HFFc6 (cell line): ENCODE data around the gene ZNF619. TPM values are rescaled to one million over a fixed set of nuclear protein-coding genes. Genes with fewer than 3 reads are reported as not detected.

Experiments
- DNase-seq: peaks from one replicate; pipeline ENCODE4 v3.0.0-alpha.2; 2018
- H3K27ac Mint-ChIP-seq: 2 replicates; pipeline ENCODE4 v1.8.0; 2020; ENCODE audit warnings: mild to moderate bottlenecking, mixed read lengths
- H3K27me3 Mint-ChIP-seq: 2 replicates; pipeline ENCODE4 v1.8.0; 2021; ENCODE audit warnings: mild to moderate bottlenecking, moderate library complexity, mixed read lengths; ENCODE audit not compliant: insufficient read depth
- H3K36me3 Mint-ChIP-seq: 2 replicates; pipeline ENCODE4 v1.8.0; 2021; ENCODE audit warnings: low read depth, mixed read lengths
- H3K4me1 Mint-ChIP-seq: 2 replicates; pipeline ENCODE4 v1.8.0; 2020; ENCODE audit warnings: low read depth, mixed read lengths
- H3K4me3 Mint-ChIP-seq: 2 replicates; pipeline ENCODE4 v1.8.0; 2020; ENCODE audit warnings: mild to moderate bottlenecking, moderate library complexity, mixed read lengths
- H3K9me3 Mint-ChIP-seq: 2 replicates; pipeline ENCODE4 v1.8.0; 2020; ENCODE audit warnings: mild to moderate bottlenecking, mixed read lengths
- total RNA-seq, 6 experiments: library from RNA; stranded (reverse); fragmentation: NEBNext Ultra II Directional; extraction: Animal tissue kit (Norgen Biotek cat#: 25700); gene quantifications; 2 replicates in 1 of 6; 3 replicates in 5 of 6; pipeline ENCODE4 v1.2.3, GENCODE V29; 2021
- TF ChIP-seq, protein P1 (sequence below): fragments of 200-600 bp; sonication (generic); IDR thresholded peaks from 2 replicates; pipeline ENCODE4 v1.5.0; 2021; ENCODE audit warnings: antibody characterized with exemption, mild to moderate bottlenecking

The ZNF619 gene
- total RNA-seq, 6 experiments from 2014 or later, result 3.2 to 5.1 (median 4.7) TPM

DNA sequence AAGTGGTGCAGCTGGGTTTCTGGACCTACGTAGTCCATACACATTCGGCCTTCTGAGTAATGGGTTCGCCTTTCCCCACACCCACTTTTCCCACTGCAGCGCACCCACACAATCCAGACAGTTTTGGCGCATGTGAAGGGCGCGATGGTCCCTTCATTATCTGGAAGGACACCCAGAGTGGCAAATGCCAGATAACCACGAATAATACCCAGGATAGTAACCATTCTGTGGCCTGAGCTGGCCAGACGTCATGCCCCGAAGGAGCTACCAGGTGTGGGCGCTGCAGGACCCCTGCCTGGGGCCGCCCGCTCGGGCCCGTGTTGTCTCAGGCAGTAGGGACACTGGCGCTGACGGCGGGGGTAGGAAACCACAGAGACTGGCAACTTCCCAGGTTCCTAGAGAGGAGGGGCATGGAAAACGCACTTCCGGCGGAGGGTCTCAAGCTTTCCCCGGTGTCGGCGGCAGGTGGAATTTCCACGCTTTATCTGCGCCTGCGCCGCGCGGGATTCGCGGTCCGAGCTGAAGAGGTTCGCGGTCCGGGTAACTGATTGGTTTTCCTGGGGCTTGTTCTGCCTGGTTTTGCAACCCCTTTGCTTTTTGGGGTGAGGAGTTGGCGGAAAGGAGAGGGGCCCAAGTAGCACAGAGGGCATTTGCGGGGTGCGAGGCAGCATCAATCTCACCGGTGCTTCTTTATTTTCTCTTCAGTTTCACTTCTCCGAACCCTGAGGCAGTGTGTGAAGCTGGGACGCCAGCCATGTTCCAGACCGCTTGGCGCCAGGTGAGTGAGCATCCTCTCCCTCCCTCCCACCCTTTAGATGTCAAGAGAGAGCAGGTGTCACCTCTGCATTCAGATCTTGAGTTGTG lies 28.9 kb downstream of the ZNF619 start, which contains the start of gene ZNF620:
ZNF620 (plus strand) TSS at position 441 of the 864 bp plus-strand sequence; CDS start at position 755, 314 bp downstream.
- Mint-ChIP-seq H3K27me3 (no peaks in the 10 kb centered on the region; the same call in 1 of the 2 replicates), H3K4me1 (peaks cover 32% of the 10 kb centered on the region), H3K36me3 (no peaks in the 10 kb centered on the region), H3K4me3 (peak within 1 kb of the TSS; percentile 90), H3K9me3 (no peaks in the 10 kb centered on the region), H3K27ac (peak within 1 kb of the TSS; percentile 95)
- TF ChIP-seq, protein P1, sequence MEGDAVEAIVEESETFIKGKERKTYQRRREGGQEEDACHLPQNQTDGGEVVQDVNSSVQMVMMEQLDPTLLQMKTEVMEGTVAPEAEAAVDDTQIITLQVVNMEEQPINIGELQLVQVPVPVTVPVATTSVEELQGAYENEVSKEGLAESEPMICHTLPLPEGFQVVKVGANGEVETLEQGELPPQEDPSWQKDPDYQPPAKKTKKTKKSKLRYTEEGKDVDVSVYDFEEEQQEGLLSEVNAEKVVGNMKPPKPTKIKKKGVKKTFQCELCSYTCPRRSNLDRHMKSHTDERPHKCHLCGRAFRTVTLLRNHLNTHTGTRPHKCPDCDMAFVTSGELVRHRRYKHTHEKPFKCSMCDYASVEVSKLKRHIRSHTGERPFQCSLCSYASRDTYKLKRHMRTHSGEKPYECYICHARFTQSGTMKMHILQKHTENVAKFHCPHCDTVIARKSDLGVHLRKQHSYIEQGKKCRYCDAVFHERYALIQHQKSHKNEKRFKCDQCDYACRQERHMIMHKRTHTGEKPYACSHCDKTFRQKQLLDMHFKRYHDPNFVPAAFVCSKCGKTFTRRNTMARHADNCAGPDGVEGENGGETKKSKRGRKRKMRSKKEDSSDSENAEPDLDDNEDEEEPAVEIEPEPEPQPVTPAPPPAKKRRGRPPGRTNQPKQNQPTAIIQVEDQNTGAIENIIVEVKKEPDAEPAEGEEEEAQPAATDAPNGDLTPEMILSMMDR, result peak; percentile 37
- no peak for DNase-seq

DNA sequence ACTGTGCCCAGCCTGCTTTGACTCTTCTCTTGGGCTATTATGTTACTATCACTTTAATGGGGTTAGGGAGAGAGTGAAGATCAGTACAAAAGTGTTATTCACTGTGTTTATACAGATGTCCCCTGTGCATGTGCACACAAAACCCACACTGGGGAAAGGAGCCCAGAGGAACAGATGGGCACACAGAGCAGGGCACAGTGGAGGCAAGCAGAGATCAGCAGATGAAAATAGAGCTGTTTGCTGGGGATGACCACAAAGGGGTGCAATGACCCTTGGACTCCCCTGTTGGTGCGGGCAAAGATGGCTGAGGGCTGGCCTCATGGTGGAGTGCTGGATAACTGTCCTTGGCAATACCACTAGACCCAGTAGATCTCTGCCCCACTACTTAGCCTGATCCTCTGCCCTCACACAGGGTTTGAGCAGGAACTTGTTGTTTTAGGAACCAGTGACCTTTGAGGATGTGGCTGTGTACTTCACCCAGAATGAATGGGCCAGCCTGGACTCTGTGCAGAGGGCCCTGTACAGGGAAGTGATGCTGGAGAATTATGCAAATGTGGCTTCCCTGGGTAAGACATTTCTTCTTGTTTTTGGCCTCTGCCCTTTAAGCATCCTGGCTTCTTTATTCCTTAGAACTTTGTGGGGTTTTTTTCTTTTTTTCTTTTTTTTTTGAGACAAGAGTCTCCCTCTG lies 34.3 kb downstream of the ZNF619 start:
- TF ChIP-seq, protein P1, result no peak
- no peaks in the 10 kb centered on the region for H3K9me3 Mint-ChIP-seq
- no peak for DNase-seq
- H3K4me3 Mint-ChIP-seq, result no peak overlapping the region
- no peaks in the 10 kb centered on the region for H3K36me3 Mint-ChIP-seq
- H3K27me3 Mint-ChIP-seq, result no peaks in the 10 kb centered on the region; the same call in 1 of the 2 replicates
- H3K27ac Mint-ChIP-seq, result no peak overlapping the region
- H3K4me1 Mint-ChIP-seq, result peaks cover 18% of the 10 kb centered on the region

DNA sequence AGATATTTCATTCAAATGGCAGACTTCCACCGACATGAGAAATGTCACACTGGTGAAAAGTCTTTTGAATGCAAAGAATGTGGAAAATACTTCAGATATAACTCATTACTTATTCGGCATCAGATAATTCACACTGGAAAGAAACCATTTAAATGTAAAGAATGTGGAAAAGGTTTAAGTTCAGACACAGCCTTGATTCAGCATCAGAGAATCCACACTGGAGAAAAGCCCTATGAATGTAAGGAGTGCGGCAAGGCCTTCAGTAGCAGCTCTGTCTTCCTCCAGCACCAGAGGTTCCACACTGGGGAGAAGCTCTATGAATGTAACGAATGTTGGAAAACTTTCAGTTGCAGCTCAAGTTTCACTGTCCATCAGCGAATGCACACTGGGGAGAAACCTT lies 39.3 kb downstream of the ZNF619 start:
- H3K27ac Mint-ChIP-seq, result peak overlapping the region; percentile 5
- TF ChIP-seq, protein P1, result no peak
- no peaks in the 10 kb centered on the region for H3K36me3 Mint-ChIP-seq
- peaks cover 19% of the 10 kb centered on the region for H3K4me1 Mint-ChIP-seq
- no peaks in the 10 kb centered on the region for H3K9me3 Mint-ChIP-seq
- H3K27me3 Mint-ChIP-seq, result no peaks in the 10 kb centered on the region
- no peak overlapping the region for H3K4me3 Mint-ChIP-seq
- DNase-seq, result peak; percentile 15

DNA sequence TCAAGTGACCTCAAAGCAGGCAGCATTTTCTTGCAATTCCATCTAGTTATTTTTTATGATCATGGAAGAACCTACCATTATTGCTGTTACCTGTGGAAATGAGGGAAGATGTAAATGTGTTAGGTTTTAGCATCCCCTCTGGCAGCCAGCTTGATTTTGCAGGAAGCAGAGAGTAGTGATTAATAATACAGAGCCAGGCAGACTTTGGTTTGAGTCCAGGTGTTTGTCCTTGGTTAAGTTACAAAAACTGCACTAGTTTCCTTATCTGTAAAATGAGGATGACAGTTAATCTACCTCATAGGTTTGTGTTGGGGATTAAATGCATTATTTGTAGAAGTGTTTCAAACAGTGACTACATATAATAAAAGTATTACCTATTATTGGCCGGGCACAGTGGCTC lies 41.1 kb downstream of the ZNF619 start:
- no peaks in the 10 kb centered on the region for H3K27me3 Mint-ChIP-seq
- TF ChIP-seq, protein P1, result no peak
- H3K4me3 Mint-ChIP-seq, result no peak overlapping the region
- DNase-seq, result no peak
- H3K4me1 Mint-ChIP-seq, result peaks cover 19% of the 10 kb centered on the region
- H3K9me3 Mint-ChIP-seq, result no peaks in the 10 kb centered on the region
- H3K36me3 Mint-ChIP-seq, result no peaks in the 10 kb centered on the region
- H3K27ac Mint-ChIP-seq, result no peak overlapping the region

DNA sequence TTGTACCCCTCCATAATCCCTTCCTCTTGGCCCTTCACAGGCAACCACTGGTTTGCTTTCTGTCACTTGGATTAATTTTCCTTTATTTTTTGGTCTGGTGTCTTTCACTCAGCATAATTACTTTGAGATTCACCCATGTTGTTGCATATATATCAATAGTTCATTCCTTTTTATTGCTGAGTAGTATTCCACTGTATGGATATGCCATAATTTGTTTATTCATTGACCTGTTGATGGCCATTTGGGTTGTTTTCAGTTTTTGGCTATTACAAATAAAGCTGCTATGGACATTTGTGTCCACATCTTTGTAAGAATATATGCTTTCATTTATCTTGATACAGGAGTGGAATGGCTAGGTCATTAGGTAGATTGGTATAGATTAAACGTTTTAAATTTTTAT lies 41.9 kb downstream of the ZNF619 start:
- Mint-ChIP-seq H3K4me3 (no peak overlapping the region), H3K27me3 (no peaks in the 10 kb centered on the region), H3K9me3 (no peaks in the 10 kb centered on the region), H3K4me1 (peaks cover 19% of the 10 kb centered on the region), H3K27ac (no peak overlapping the region), H3K36me3 (no peaks in the 10 kb centered on the region)
- TF ChIP-seq, protein P1, result no peak
- no peak for DNase-seq
